ENCODE data around the gene STC2. TPM values are rescaled to one million over a fixed set of nuclear protein-coding genes. Genes with fewer than 3 reads are reported as not detected.
"Not testable (repeated sequence)": the region's sequence is repeated elsewhere in the genome, so short reads cannot be mapped to it uniquely, and the experiment has no call there.

The STC2 gene
- total RNA-seq (83.4 and 138 TPM in 2 replicates), polyA plus RNA-seq (45.1 and 65.2 TPM in 2 replicates)

- no peaks in the 10 kb centered on the region for H3K27me3 ChIP-seq
- peak within 1 kb of the TSS; percentile 74 for H3K27ac ChIP-seq
- H3K4me3 ChIP-seq, result peak within 1 kb of the TSS; percentile 73
- peaks cover 13% of the 10 kb centered on the region for H3K36me3 ChIP-seq
- H3K4me1 ChIP-seq (ENCODE audit: low read depth), result peaks cover 26% of the 10 kb centered on the region
- DNase-seq (ENCODE audit: low read depth in 1 of 2, low spot score in 1 of 2), result peak; percentile 89 to 98
- no peak for TF ChIP-seq CTCF (IDR thresholded peaks at IDR 0.05; ENCODE audit: low read depth, low read length)
- no peaks in the 10 kb centered on the region for H3K9me3 ChIP-seq (ENCODE audit: low read depth)
Observed at GRCh38 chr5:173327948-173328843, at the start of gene STC2. Gene STC2, minus strand, starts transcription at chr5:173328414. Its CDS starts 221 bp downstream, at chr5:173328193.

GRCh38 chr5:173371400-173371799 is 43.2 kb upstream of the STC2 start:
- Histone ChIP-seq H3K27me3 (no peaks in the 10 kb centered on the region), H3K27ac (no peak overlapping the region), H3K4me3 (no peak overlapping the region), H3K4me1 (ENCODE audit: low read depth) (no peaks in the 10 kb centered on the region), H3K9me3 (ENCODE audit: low read depth) (no peaks in the 10 kb centered on the region), H3K36me3 (no peaks in the 10 kb centered on the region)
- no peak for TF ChIP-seq CTCF (IDR thresholded peaks at IDR 0.05; ENCODE audit: low read depth, low read length)
- DNase-seq (ENCODE audit: low read depth in 1 of 2, low spot score in 1 of 2), result no peak

GRCh38 chr5:173363406-173363805 is 35.2 kb upstream of the STC2 start:
- H3K36me3 ChIP-seq; H3K27ac ChIP-seq; DNase-seq (ENCODE audit: low read depth in 1 of 2, low spot score in 1 of 2); H3K4me1 ChIP-seq (ENCODE audit: low read depth); H3K9me3 ChIP-seq (ENCODE audit: low read depth); H3K4me3 ChIP-seq; H3K27me3 ChIP-seq: not testable (repeated sequence)

- Histone ChIP-seq H3K4me3 (no peak overlapping the region), H3K36me3 (no peaks in the 10 kb centered on the region), H3K4me1 (ENCODE audit: low read depth) (no peaks in the 10 kb centered on the region), H3K9me3 (ENCODE audit: low read depth) (no peaks in the 10 kb centered on the region), H3K27ac (no peak overlapping the region), H3K27me3 (no peaks in the 10 kb centered on the region)
- no peak for TF ChIP-seq CTCF (IDR thresholded peaks at IDR 0.05; ENCODE audit: low read depth, low read length)
- DNase-seq (ENCODE audit: low read depth in 1 of 2, low spot score in 1 of 2), result no peak
Observed at GRCh38 chr5:173355561-173355960, 27.3 kb upstream of the STC2 start.

- H3K4me1 ChIP-seq (ENCODE audit: low read depth), result no peaks in the 10 kb centered on the region
- H3K36me3 ChIP-seq, result no peaks in the 10 kb centered on the region
- DNase-seq (ENCODE audit: low read depth in 1 of 2, low spot score in 1 of 2), result no peak
- TF ChIP-seq CTCF (IDR thresholded peaks at IDR 0.05; ENCODE audit: low read depth, low read length), result no peak
- H3K27ac ChIP-seq, result no peak overlapping the region
- H3K4me3 ChIP-seq, result no peak overlapping the region
- H3K27me3 ChIP-seq, result no peaks in the 10 kb centered on the region
- no peaks in the 10 kb centered on the region for H3K9me3 ChIP-seq (ENCODE audit: low read depth)
Observed at GRCh38 chr5:173354645-173355044, 26.4 kb upstream of the STC2 start.
